IPS-NIHi7 (cell line): ENCODE measurements around the gene ANOS1.
"Not testable (repeated sequence)": the region's sequence is repeated elsewhere in the genome, so short reads cannot be mapped to it uniquely, and the experiment has no call there.

ENCODE experiments used
- DNase-seq: peaks from one replicate; pipeline ENCODE4 v3.0.0; 2012; ENCODE audit warnings: mixed read lengths; ENCODE audit errors: extremely low spot score

The ANOS1 gene

DNA sequence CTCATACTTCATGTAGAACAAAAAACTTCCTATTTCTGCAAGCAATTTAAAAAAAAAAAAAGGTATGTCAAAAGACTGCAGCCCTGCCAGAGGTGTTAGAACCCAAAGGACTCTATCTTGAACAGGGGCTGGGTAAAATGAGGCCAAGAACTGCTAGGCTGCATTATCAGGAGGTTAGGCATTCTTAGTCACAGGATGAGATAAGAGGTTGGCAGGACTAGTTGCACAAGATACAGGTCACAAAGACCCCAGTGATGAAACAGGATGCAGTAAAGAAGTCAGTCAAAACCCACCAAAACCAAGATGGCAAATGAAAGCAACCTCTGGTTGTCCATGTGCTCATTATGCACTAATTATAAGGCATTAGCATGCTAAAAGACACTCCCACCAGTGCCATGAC is 104.1 kb downstream of the ANOS1 start:
- no peak for DNase-seq

DNA sequence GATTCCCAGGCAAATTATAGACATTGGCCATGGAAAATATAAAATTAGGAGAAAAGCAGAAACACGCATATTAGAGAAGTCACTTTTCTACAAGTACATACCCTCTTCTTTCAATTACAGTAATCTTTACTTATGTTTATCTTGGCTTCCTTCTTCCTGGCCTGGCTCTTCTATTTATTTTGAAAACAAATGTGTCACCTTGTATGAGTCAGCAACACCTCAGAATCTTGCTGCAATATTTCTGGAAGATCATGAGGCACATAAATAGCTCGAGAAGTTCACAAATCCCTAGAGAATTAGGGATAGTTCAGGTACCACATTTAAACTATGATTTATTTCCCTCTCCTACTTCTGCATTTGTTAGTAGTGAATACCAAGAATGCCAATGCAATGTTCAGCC is 124.6 kb downstream of the ANOS1 start:
- no peak for DNase-seq

- DNase-seq: no peak
Measured at GRCh38 chrX:8604131-8604530, 127.8 kb downstream of the ANOS1 start.

DNA sequence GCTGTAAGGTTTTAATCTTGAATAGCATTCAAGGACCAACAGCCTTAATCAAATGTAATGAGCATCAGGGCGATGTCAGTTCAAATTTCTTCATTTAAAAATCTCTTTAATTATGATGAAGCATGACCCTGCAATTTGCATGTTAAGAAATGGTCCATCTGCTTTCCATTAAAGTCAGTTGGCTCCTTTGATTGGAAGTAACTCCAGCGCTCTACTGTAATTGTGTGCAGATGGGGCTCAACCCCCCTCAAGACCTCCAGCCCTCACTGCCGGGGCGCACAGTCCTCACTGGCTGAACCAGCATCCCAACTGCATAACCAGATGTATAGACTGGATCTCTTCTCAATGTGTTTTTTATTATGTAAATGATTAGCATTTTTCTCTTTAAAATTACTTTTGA is 140.4 kb downstream of the ANOS1 start:
- DNase-seq: no peak

GRCh38 chrX:8586953-8587352 is 145.0 kb downstream of the ANOS1 start:
- no peak for DNase-seq

GRCh38 chrX:8579602-8580001 is 152.3 kb downstream of the ANOS1 start:
- peak; percentile 12 for DNase-seq

DNA sequence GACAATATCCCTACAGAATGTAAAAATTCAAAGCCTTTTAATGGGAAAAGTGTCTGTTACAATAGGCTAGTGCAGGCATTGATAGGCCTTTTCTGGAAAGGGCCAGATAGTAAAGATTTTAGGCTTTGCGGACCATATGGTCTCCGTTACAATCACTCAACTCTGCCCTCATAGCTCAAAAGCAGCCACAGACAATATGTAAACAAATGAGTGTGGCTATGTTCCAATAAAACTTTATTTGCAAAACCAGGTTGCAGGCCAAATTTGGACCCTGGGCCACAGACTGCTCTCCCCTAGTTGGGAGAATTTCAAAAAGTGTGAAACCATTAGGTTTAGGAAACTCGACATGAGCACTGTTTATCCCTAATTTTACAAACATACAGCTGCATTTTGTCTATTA is 155.1 kb downstream of the ANOS1 start:
- no peak for DNase-seq

DNA sequence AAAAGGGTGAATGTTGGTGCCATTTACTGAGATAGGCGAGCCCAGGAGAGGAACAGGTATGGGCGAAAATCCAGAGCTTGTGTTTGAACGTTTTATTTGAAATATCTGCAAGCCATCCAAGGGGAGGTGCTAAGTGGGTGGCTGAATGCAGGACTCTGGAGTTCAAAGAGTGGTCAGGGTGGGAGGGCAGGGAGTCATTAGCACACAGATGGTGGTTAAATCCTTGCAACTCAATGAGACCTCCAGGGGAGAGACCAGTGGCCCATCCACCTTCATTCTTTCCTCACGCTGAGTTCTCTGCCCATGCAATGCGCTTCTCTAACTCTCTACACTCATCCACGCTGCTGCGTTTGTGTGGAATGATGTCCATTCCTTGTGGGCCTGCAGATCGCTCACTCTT is 166.2 kb downstream of the ANOS1 start:
- peak; percentile 50 for DNase-seq

DNA sequence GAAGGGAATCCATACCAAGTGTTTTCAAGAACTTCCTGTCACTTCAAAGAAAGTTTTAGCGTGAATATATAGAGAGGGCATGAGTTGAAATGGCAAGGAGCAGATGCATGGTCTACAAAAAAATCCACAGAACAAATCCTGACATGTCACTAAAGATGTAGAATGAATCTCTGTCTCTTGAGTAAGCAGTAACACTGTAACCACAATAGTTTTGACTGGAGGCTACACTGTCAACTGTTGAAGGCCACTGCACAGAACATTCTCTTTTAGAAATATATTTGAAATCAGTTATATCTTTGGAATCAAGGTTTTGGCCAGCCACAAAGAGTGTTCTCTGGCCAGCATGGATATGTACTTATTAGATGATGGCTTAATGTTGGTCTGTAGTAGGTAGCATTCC is 183.5 kb downstream of the ANOS1 start:
- no peak for DNase-seq

GRCh38 chrX:8546715-8547114 is 185.2 kb downstream of the ANOS1 start:
- no peak for DNase-seq

DNA sequence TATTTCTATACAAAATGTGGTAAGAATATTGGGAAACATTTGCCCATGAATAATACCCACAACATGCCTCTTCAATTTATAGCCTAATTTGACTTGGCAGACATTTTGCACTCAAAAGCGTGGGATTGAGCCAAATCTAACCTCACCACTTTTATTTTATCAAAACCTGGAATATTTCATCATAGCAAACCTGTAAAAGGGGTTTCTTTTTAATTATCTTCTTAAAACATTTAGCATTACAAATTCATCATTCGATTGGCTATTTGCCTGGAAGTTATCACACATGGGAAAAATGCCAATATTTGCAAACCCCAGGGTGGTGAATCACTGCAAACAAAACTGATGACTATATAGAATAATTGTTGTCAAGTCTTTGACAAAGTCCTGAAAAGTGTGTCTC is 211.1 kb downstream of the ANOS1 start:
- DNase-seq: no peak

GRCh38 chrX:8520178-8520577 is 211.8 kb downstream of the ANOS1 start:
- DNase-seq: no peak

DNA sequence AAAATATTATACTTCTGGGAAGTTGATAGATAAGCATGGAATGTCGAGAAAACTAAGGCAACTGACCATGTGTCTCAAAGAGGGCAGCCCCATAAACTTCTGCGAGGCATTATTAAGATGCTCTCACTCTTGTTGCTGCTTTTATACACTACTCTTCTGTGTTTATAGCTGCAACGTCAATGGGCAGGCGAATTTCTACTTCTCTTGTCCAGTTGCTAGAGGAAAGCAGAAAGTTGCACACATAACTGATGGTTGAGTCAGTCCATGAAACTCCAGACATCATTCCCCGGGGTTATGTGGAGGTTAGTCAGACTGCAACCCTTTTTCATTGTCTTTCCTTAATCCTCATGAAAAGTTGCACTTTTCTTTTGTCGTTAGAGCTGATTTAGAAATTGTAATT is 227.5 kb downstream of the ANOS1 start:
- DNase-seq: no peak

GRCh38 chrX:8502101-8502500 is 229.8 kb downstream of the ANOS1 start:
- not testable (repeated sequence) for DNase-seq

GRCh38 chrX:8500203-8500602 is 231.7 kb downstream of the ANOS1 start:
- DNase-seq: no peak

GRCh38 chrX:8495036-8495435 is 236.9 kb downstream of the ANOS1 start:
- not testable (repeated sequence) for DNase-seq

GRCh38 chrX:8484360-8484949 is 247.5 kb downstream of the ANOS1 start:
- DNase-seq: no peak
